GM18867 (cell line): ENCODE measurements around the gene CFAP410.
"Not testable (repeated sequence)": the region's sequence is repeated elsewhere in the genome, so short reads cannot be mapped to it uniquely, and the experiment has no call there.

Experiments used
- ATAC-seq: cut with Tn5 transposase; IDR thresholded peaks from one replicate; pipeline ENCODE4 v1.9.1; 2021; ENCODE audit warnings: mild to moderate bottlenecking, moderate library complexity; ENCODE audit not compliant: unreplicated experiment

Gene CFAP410

DNA sequence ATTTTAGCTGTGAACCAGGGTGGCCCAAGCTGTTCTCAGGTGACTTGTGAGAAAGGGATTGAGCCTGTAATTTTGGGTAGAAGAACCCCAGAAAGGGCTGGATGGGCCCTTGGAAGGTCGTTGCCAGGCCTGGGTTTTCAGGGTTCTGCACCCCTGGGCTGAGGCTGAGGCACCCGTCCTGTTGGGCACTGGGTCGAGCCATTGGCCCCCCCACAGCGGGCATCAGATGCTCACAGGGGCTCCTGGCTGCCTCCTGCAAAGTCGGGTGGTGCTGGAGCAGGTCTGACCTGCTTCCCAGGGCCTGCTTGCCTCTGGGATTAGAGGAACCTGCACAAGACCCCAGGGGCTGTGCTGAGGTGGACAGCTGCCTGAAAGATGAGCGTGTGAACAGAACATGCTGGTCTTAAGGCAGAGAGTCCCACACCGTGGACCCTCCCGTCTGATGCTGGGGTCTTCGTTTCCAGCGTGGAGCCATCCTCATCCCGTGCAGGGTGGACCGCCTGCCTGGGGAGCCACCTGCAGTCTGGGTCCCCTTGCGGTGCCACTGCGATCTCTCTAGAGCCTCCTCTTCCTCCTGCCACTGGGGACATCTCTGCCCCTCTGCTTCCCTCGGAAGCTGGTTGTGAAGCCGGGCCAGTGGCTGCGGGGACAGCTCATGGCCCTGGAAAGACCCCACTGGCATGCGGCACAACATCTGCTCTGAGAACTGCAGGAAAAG lies 12.5 kb upstream of the CFAP410 start:
- no peak for ATAC-seq

- ATAC-seq: no peak
Observed at GRCh38 chr21:44350773-44351481, 11.7 kb upstream of the CFAP410 start.

- no peak for ATAC-seq
Observed at GRCh38 chr21:44349847-44350772, 10.9 kb upstream of the CFAP410 start.

DNA sequence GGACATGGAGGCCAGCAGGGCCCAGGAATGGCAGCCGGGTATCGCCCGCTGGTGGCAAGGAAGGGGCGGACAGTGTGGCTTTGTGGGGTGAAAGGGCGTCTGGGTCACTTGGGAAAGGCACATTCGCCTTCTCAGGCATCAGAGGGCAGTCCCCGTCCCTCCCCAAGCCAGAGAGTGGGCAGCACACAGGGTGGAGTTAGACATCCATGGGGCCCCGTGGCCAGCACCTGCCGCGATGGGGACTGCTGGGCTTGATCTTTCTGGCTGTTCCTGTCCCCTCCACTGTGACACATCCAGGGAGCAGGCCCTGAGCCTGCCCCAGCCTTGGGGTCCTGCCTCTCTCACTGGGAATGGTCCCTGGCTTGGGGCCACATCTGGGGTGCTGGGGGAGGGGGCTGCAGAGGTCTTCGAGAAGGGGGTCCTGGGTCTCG lies 10.2 kb upstream of the CFAP410 start:
- ATAC-seq: no peak

DNA sequence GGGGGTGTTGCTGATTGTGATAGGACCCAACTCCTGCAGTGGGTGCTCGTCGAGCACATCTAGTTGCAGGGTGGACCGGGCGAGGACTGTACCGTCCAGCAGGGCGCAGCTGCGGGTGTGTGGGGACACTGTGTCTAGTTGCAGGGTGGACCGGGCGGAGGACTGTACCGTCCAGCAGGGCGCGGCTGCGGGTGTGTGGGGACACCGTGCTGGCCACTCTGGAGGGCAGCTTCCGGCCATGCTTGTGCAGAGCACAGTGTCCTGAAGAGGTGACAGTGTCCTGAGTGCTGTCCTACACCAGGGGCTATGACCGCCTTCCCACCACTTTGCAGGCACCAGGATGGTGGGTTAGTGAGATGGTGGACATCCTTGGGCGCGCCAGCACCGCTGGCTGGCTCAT lies 9.7 kb upstream of the CFAP410 start:
- ATAC-seq: no peak

GRCh38 chr21:44347911-44348451 lies 8.8 kb upstream of the CFAP410 start:
- ATAC-seq: no peak

- ATAC-seq: no peak
Observed at GRCh38 chr21:44345495-44345894, 6.3 kb upstream of the CFAP410 start.

DNA sequence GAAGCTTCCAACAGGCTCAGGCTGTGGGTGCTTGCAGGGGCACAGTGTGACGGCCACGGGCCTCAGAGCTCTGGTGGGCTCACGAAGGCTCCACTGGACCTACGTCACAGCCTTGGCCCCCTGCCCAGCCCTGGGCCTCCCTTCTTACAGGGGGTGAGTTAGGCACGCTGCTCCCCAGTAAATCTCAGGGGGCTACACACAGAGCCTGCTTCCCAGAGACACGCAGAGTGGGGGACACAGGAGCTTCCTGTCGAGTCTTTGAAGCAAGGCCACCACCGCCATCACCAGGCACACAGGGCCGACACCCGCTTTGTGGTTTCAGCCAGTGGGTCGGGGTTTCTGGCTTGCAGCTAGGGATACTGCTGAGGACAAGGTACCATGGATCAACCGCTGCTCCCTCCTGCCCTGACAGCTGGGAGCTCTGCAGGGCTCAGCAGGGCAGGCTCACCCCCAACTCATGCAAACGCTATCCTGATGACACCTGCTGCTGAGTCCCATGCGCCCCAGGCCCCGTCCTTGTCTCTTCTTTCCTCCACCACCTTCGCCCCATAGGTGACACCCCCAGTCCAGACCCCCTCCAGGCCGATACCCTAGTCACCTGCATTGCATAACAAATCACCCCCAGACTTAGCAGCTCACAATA lies 5.5 kb upstream of the CFAP410 start:
- no peak for ATAC-seq

DNA sequence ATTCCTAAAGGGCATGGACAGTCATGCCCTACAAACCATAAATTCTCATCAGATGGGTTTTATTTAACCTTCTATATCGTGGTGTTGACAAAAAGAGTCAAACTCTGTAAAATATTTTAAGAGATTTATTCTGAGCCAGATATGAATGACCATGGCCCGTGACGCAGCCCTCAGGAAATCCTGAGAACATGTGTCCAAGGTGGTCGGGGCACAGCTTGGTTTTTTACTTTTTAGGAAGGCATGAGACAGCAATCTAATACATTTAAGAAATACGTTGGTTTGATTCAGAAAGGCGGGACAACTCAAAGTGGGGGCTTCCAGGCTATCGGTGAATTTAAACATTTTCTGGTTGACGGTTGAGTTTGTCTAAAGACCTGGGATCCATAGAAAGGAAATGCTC lies 3.8 kb upstream of the CFAP410 start:
- not testable (repeated sequence) for ATAC-seq

DNA sequence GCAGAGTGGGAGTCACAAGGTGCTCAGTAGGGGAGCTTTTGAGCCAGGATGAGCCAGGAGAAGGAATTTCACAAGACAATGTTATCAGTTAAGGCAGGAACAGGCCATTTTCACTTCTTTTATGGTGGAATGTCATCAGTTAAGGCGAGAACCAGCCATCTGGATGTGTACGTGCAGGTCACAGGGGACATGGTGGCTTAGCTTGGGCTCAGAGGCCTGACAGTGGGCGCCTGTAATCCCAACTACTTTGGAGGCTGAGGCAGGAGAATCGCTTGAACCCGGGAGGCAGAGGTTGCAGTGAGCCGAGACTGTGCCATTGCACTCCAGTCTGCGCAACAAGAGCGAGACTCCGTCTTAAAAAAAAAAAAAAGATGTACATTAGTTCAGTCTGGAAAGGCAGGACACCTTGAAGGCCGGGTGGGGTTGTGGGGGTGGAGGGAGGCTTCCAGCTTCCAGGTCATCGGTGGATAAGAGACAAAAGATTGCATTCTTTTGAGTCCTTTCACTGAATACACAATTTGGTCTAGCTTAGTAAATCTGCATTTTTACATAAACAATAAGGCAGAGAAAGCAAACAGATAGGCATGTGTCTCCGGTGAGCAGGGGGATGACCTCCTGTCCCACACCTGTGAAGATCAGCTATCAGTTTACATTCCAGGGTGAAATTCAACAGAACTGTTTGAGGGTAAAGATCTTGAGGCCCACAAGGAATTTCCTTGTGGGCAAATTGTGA lies 2.7 kb upstream of the CFAP410 start:
- ATAC-seq: not testable (repeated sequence)

GRCh38 chr21:44337941-44338895 lies 972 bp downstream of the CFAP410 start:
- ATAC-seq: no peak

DNA sequence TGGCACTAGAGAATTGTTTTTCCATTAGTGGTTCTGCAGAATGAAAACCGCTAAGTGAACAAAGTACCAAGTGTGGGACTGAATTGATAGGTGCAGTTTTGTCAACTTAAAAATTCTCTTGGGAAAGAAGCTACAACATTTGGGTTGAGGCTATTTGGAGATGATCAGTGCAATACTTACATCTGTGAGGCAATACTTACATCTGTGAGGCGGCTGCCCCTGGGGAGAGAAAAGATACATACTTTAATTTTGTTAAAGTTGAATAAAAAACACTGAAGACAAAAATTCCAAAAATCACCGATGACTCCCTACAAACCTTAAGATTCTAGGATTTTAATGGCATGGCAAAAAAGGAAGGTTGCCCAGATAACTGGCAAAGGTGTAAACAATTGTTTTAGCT lies 1.7 kb downstream of the CFAP410 start:
- ATAC-seq: no peak

DNA sequence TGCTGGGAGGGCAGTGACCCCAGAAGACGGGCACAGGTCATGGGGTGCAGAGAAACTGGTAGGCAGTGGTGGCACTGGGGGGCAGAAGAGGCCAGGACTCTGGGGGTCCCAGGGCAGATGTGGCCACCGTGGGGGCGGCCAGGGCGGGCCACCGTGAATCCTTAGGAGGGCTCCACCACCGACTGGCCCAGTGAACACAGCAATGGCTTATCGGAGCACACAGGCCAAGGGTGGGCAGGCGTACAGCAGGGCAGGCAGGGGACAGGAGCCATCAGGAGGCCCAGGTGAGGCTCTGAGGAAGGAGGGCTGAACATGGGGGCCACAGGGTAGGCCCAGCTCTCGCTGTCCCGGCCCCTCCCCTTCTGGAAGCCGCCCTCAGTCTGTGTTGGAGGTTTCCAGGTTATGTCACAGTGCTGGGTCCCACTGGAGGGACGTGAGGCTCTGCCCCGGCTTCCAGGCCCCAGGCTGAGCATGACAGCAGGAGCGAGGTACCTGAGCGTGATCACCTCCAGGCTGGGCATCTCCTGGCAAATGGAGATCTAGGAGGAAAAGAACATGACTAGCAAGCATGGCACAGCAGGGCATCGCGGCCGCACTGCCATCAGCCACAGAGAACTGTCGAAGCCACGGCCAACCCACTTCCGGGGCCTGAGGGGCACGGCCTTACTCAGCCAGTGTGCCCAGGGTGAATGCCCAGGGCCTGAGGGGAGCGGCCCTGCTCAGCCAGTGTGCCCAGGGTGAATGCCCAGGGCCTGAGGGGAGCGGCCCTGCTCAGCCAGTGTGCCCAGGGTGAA lies 3.7 kb downstream of the CFAP410 start:
- no peak for ATAC-seq

DNA sequence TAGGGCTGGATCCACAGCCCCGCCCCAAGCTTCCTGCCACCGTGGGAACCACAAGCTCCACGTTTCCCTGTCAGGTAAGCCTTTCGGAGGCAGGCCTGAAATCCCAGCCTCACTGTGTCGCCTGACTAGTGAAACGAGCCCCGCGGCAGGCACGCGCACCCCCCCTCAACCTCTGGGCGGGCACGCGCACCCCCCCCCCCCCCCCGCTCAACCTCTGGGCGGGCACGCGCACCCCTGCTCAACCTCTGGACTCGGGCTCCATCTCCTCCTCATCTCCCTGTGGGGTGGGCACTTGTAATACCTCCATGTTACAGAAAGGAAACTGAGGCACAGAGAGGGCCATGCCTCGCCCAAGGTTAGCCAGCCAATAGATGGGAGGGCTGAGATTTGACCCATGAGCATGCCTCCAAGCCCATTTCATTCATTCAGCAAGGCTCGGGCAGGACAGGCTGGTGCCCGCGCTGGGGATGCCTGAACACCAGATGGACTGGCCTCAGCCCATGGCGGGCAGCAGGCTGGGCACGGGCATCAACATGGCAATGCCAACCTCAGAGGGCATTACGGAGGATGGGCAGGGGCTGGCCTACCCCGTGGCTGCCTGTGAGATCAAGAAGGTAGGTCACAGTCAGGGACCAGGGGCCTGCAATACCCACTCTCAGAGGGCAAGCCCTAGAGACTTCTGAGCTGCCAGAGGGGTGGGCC lies 4.7 kb downstream of the CFAP410 start:
- ATAC-seq: no peak

DNA sequence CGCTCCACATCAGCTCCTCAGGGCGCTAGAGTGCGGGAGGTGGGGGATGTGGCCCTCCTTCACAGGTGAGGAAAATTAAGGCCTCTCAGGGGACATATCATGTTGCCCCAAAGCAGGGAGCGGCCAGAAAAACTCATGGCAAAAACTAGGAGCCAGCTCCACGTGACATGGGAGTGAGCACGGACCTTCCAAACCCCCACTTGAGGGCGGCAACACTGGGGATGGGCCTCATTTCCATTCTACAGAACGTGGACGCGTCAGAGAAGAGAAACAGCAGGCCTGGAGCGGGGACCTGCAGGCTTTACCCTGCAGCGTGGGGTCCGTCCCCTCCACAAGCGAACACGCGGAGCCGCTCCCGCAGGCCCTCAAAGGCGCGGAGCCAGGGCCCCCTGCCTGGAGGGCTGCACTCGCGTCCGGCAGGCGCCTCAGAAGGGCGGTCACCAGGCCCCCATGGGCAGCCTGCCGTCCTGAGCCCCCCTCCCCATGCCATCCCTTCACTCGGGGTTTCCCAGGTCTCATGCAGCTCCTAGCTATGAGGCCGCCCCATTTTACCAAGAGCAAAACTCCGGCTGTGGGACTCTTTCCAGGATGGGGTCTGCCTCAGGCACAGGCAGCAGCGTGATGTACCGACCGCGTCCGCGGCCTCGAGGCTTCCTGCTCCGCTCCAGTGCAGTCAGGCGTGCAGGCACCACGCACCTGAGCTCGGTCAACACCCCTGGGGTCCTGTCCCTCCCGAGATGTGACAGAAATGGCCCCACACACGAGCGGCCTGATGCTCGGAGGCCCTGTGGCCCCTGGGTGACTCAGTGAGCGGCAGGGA lies 5.5 kb downstream of the CFAP410 start:
- no peak for ATAC-seq

DNA sequence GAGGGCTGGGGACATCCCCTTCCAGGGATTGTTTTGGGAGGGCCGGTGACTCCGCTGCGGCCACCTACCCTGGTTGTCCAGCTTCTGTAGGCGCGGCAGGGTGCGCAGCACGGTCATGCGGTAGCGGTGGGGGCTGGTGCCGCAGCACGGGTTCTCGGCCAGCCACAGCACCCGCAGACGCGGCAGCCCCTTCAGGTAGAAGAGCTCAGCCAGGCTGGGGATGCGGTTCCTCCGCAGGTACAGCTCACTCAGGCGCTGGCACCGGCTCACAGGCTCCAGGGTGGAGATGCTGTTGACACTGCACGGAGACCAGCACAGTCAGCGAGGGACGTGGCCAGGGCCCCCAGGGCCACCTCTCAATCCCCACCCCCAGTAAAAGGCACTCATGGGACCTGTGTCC lies 6.2 kb downstream of the CFAP410 start:
- no peak for ATAC-seq

- ATAC-seq: no peak
Observed at GRCh38 chr21:44332383-44332782, 6.8 kb downstream of the CFAP410 start.
